HepG2 (cell line): ENCODE results near the gene ATP8A2. TPM values are rescaled to one million over a fixed set of nuclear protein-coding genes. Genes with fewer than 3 reads are reported as not detected.

ENCODE experiments used
- ATAC-seq: fragments of 200-7000 bp; cut with Tn5 transposase; 3 replicates; pipeline ENCODE4 v1.9.1; 2020; ENCODE audit warnings: mild to moderate bottlenecking, moderate library complexity
- BruUV-seq: library from RNA; stranded (reverse); fragments of 400-500 nt; replicated peaks from 2 replicates; lab custom pipeline; 2021; lab: Mats Ljungman, UMichigan
- CTCF ChIA-PET: fragments of 300-600 bp; formaldehyde crosslinking; extraction: SDS; loops from one replicate; lab custom pipeline; 2021; ENCODE audit warnings: low total read pairs, inconsistent platforms, low intra/inter-chr PET ratio; lab: Yijun Ruan, JAX
- POLR2A ChIA-PET: fragments of 350-600 bp; sonication (Branson Sonifier 250); formaldehyde crosslinking; loops from one replicate; lab custom pipeline; 2020; ENCODE audit warnings: antibody characterized with exemption, inconsistent platforms; lab: Yijun Ruan, JAX
- DNase-seq: peaks from one replicate; pipeline ENCODE4 v3.0.0-alpha.2; 2015; ENCODE audit warnings: low spot score
- FAIRE-seq: peaks from 3 replicates; lab custom pipeline; 2011; peaks lifted over from hg19 to GRCh38; lab: Jason Lieb, UNC
- H2AFZ ChIP-seq: one replicate; pipeline ENCODE4 v1.6.1; 2011; ENCODE audit warnings: low read length, inconsistent platforms
- H3K27ac ChIP-seq: fragments of 300-600 bp; 3 replicates; pipeline ENCODE4 v1.8.0; 2011; ENCODE audit warnings: mixed run types, mild to moderate bottlenecking, mixed read lengths, low read length, inconsistent platforms; ENCODE audit not compliant: insufficient read depth; ENCODE audit errors: extremely low read length
- H3K27me3 ChIP-seq, 2 experiments: fragments of 200-600 bp in 1 of 2; 2 replicates in 1 of 2; 3 replicates in 1 of 2; pipeline versions ENCODE4 v1.6.0 to v1.8.0; 2011; ENCODE audit warnings: low read length in 2 of 2, mild to moderate bottlenecking in 2 of 2, moderate library complexity in 2 of 2, inconsistent platforms in 1 of 2; ENCODE audit not compliant: insufficient read depth in 2 of 2, control insufficient read depth in 1 of 2
- H3K36me3 ChIP-seq, 2 experiments: fragments of 200-600 bp in 1 of 2; replicated peaks in 1 of 2; 2 replicates in 1 of 2; 3 replicates in 1 of 2; pipeline versions ENCODE4 v1.5.1 to v1.8.0; 2011; ENCODE audit warnings: low read length in 2 of 2, inconsistent platforms in 1 of 2; ENCODE audit not compliant: insufficient read depth in 2 of 2, control insufficient read depth in 1 of 2
- H3K4me1 ChIP-seq: 2 replicates; pipeline ENCODE4 v1.5.1; 2012; ENCODE audit warnings: low read length, inconsistent platforms; ENCODE audit not compliant: insufficient read depth
- H3K4me2 ChIP-seq: 2 replicates; pipeline ENCODE4 v1.6.0; 2011; ENCODE audit warnings: low read depth, low read length, inconsistent platforms
- H3K4me3 ChIP-seq, 3 experiments: fragments of 200-600 bp in 1 of 3; sonication (generic), shearing (Covaris generic) in 1 of 3; replicated peaks in 1 of 3; 2 replicates each; pipeline ENCODE4 v1.5.1; 2011 to 2016; ENCODE audit warnings: low read length in 3 of 3, inconsistent platforms in 2 of 3, low read depth in 2 of 3, mild to moderate bottlenecking in 2 of 3, control low read depth in 1 of 3, mixed read lengths in 1 of 3; ENCODE audit not compliant: insufficient read depth in 1 of 3
- H3K79me2 ChIP-seq: one replicate; pipeline ENCODE4 v1.6.1; 2011; ENCODE audit warnings: low read length, inconsistent platforms; ENCODE audit not compliant: insufficient read depth
- H3K9ac ChIP-seq: 2 replicates; pipeline ENCODE4 v1.6.0; 2011; ENCODE audit warnings: mild to moderate bottlenecking, low read depth, low read length, inconsistent platforms; ENCODE audit not compliant: insufficient read depth
- H3K9me3 ChIP-seq: 2 replicates; pipeline ENCODE4 v1.5.1; 2012; ENCODE audit warnings: mild to moderate bottlenecking, low read length
- H4K20me1 ChIP-seq: 2 replicates; pipeline ENCODE4 v1.6.0; 2011; ENCODE audit warnings: inconsistent platforms, mild to moderate bottlenecking, low read length, moderate library complexity; ENCODE audit not compliant: insufficient read depth
- BRCA1 ChIP-seq: sonication (generic); formaldehyde crosslinking; IDR thresholded peaks from 2 replicates; pipeline ENCODE4 v1.4.0; 2020; ENCODE audit warnings: missing genetic modification reagents
- CBFB ChIP-seq: sonication (generic); formaldehyde crosslinking; IDR thresholded peaks from 2 replicates; pipeline ENCODE4 v1.4.0; 2020; ENCODE audit warnings: missing genetic modification reagents
- LRRFIP1 ChIP-seq: sonication (generic); formaldehyde crosslinking; conservative IDR thresholded peaks from 2 replicates; pipeline ENCODE4 v1.4.0; 2020; ENCODE audit warnings: missing genetic modification reagents
- NRL ChIP-seq: sonication (generic); formaldehyde crosslinking; IDR thresholded peaks from 2 replicates; pipeline ENCODE4 v1.5.0; 2020; ENCODE audit warnings: missing genetic modification reagents, mild to moderate bottlenecking, moderate library complexity, borderline replicate concordance
- PCBP2 ChIP-seq: fragments of 200-400 bp; formaldehyde crosslinking; optimal IDR thresholded peaks from 2 replicates; pipeline ENCODE3; 2018; ENCODE audit warnings: low read length, low read depth; ENCODE audit not compliant: poor library complexity, severe bottlenecking
- RFX1 ChIP-seq: fragments of 450-650 bp; IDR thresholded peaks from 2 replicates; pipeline ENCODE4 v1.6.1; 2017
- SNAPC4 ChIP-seq: sonication (generic); formaldehyde crosslinking; IDR thresholded peaks from 2 replicates; pipeline ENCODE4 v1.4.0; 2020; ENCODE audit warnings: mild to moderate bottlenecking, missing genetic modification reagents
- TCF7 ChIP-seq: sonication (generic); IDR thresholded peaks from 2 replicates; pipeline ENCODE4 v1.6.1; 2016; ENCODE audit warnings: antibody characterized with exemption, low read depth
- TOE1 ChIP-seq: sonication (generic); formaldehyde crosslinking; IDR thresholded peaks from 2 replicates; pipeline ENCODE4 v1.4.0; 2020; ENCODE audit warnings: mild to moderate bottlenecking, missing genetic modification reagents
- ZBTB1 ChIP-seq: sonication (generic); formaldehyde crosslinking; IDR thresholded peaks from 2 replicates; pipeline ENCODE4 v1.4.0; 2020; ENCODE audit warnings: missing genetic modification reagents, borderline replicate concordance
- ZFP41 ChIP-seq: sonication (generic); formaldehyde crosslinking; IDR thresholded peaks from 2 replicates; pipeline ENCODE4 v1.4.0; 2020; ENCODE audit warnings: mild to moderate bottlenecking, missing genetic modification reagents, borderline replicate concordance
- ZNF317 ChIP-seq: sonication (generic); formaldehyde crosslinking; IDR thresholded peaks from 2 replicates; pipeline ENCODE4 v1.5.0; 2020; ENCODE audit warnings: mild to moderate bottlenecking, missing genetic modification reagents
- ZNF362 ChIP-seq: sonication (generic); formaldehyde crosslinking; IDR thresholded peaks from 2 replicates; pipeline ENCODE4 v1.4.0; 2020; ENCODE audit warnings: missing genetic modification reagents, mild to moderate bottlenecking, borderline replicate concordance
- ZNF564 ChIP-seq: sonication (generic); formaldehyde crosslinking; IDR thresholded peaks from 2 replicates; pipeline ENCODE4 v1.8.1; 2023; ENCODE audit warnings: mild to moderate bottlenecking, missing genetic modification reagents
- ZNF775 ChIP-seq: sonication (generic); formaldehyde crosslinking; IDR thresholded peaks from 2 replicates; pipeline ENCODE4 v1.4.0; 2020; ENCODE audit warnings: missing genetic modification reagents, mild to moderate bottlenecking, moderate library complexity, borderline replicate concordance
- ZNF878 ChIP-seq: sonication (generic); formaldehyde crosslinking; IDR thresholded peaks from 2 replicates; pipeline ENCODE4 v1.8.1; 2023; ENCODE audit warnings: mild to moderate bottlenecking, missing genetic modification reagents, moderate library complexity
- ZSCAN9 ChIP-seq: IDR thresholded peaks from 2 replicates; pipeline ENCODE4 v1.6.1; 2016; ENCODE audit warnings: borderline replicate concordance
- WGBS: methylation state at CpG from one replicate; pipeline ENCODE4 v1.1.6; 2017; ENCODE audit warnings: low lambda C conversion rate; 5-methylcytosine and 5-hydroxymethylcytosine counted together
- in situ Hi-C: cut with HindIII; loops from 2 replicates; pipeline ENCODE4 v1.10.0; 2017; ENCODE audit warnings: low pct_unique_long_range_greater_than_20kb; ENCODE audit not compliant: extremely low pct_ligation_motif_present
- intact Hi-C: fragments of 100-400 bp; cut with micrococcal nuclease; formaldehyde crosslinking; loops from one replicate; pipeline ENCODE4 v1.10.0; 2022; ENCODE audit not compliant: unreplicated experiment
- polyA plus RNA-seq, 8 experiments: library from polyadenylated mRNA; depleted of rRNA in 3 of 8; stranded (reverse) in 7 of 8; unstranded in 1 of 8; fragments of >200 nt; fragmentation: Illumina TruSeq in 4 of 8; extraction: Trizol in 4 of 8; gene quantifications; 2 replicates each; pipeline versions ENCODE4 v1.2.1 to v1.2.3, GENCODE V29; 2011 to 2016; ENCODE audit warnings: low read depth in 4 of 8, missing spikeins in 1 of 8, mixed read lengths in 1 of 8; ENCODE audit not compliant: insufficient read depth in 1 of 8
- total RNA-seq, 5 experiments: library from RNA; depleted of rRNA; stranded (reverse); fragments of >200 nt; fragmentation: Illumina TruSeq; extraction: Trizol; gene quantifications; 2 replicates each; pipeline ENCODE4 v1.2.3, GENCODE V29; 2016; ENCODE audit warnings: low read depth in 1 of 5

The ATP8A2 gene
- total and polyA plus RNA-seq, 2 of the 13 experiments (the other 11 are each of a cell fraction or from before 2014, with no cell fraction given) = 0.09 TPM; not detected in 1

- H3K27ac ChIP-seq = no peak overlapping the region
- H2AFZ ChIP-seq = no peak overlapping the region
- ATAC-seq (no peak), FAIRE-seq (no peak), DNase-seq (no peak)
- no peaks in the 10 kb centered on the region for H4K20me1 ChIP-seq
- POLR2A ChIA-PET = no interaction called here
- BruUV-seq = no TSS peak
- in situ Hi-C loops (no loop called here), intact Hi-C loops (no loop called here)
- no peaks in the 10 kb centered on the region for H3K36me3 ChIP-seq
- H3K27me3 ChIP-seq = peaks cover 0 to 13% of the 10 kb centered on the region in 2 experiments; a peak in 2 of 5 replicates
- TF ChIP-seq PCBP2 (no peak), ZNF775 (CRISPR knock-in tag) (no peak), BRCA1 (no peak), ZNF362 (CRISPR knock-in tag) (no peak), TCF7 (no peak), LRRFIP1 (CRISPR knock-in tag) (no peak), ZNF317 (CRISPR knock-in tag) (no peak), CBFB (CRISPR knock-in tag) (no peak), NRL (CRISPR knock-in tag) (no peak), ZBTB1 (CRISPR knock-in tag) (no peak), SNAPC4 (CRISPR knock-in tag) (no peak), RFX1 (no peak), ZNF564 (CRISPR knock-in tag) (no peak), TOE1 (CRISPR knock-in tag) (no peak), ZNF878 (CRISPR knock-in tag) (no peak), ZFP41 (no peak), ZSCAN9 (CRISPR knock-in tag) (no peak)
- no peak overlapping the region for H3K4me3 ChIP-seq
- H3K9me3 ChIP-seq = no peaks in the 10 kb centered on the region
- no peak overlapping the region for H3K9ac ChIP-seq
- no peak overlapping the region for H3K4me2 ChIP-seq
- CTCF ChIA-PET = no interaction called here
- no peaks in the 10 kb centered on the region for H3K4me1 ChIP-seq
- WGBS = 0% methylated on average over 4 of the region's 4 CpGs
- H3K79me2 ChIP-seq = no peaks in the 10 kb centered on the region
These were observed 657.9 kb downstream of the ATP8A2 start for GRCh38 chr13:26029581-26030136.
